Amniotic epithelial cell (primary cell): ENCODE measurements around the gene GNB1.
"Not testable (repeated sequence)": the region's sequence is repeated elsewhere in the genome, so short reads cannot be mapped to it uniquely, and the experiment has no call there.

ENCODE experiments used
- DNase-seq: peaks from one replicate; pipeline ENCODE4 v3.0.0-alpha.2; 2010; ENCODE audit warnings: low read depth

GNB1 gene

GRCh38 chr1:1858382-1859086 lies 32.4 kb downstream of the GNB1 start:
- DNase-seq = peak; percentile 78

- DNase-seq = no peak
Measured at GRCh38 chr1:1857096-1857703, 33.7 kb downstream of the GNB1 start.

- not testable (repeated sequence) for DNase-seq
Measured at GRCh38 chr1:1856161-1856560, 34.7 kb downstream of the GNB1 start.

- DNase-seq = no peak
Measured at GRCh38 chr1:1853593-1854257, 37.2 kb downstream of the GNB1 start.

- DNase-seq = no peak
Measured at GRCh38 chr1:1852619-1853414, 38.1 kb downstream of the GNB1 start.

- DNase-seq = no peak
Measured at GRCh38 chr1:1847890-1848289, 43.0 kb downstream of the GNB1 start.

- DNase-seq = peak; percentile 58
Measured at GRCh38 chr1:1847061-1847850, 43.6 kb downstream of the GNB1 start.

GRCh38 chr1:1846386-1846918 lies 44.4 kb downstream of the GNB1 start:
- DNase-seq = no peak

GRCh38 chr1:1842360-1843146 lies 48.3 kb downstream of the GNB1 start:
- DNase-seq = no peak

GRCh38 chr1:1841575-1841995 lies 49.3 kb downstream of the GNB1 start:
- DNase-seq = no peak

- DNase-seq = no peak
Measured at GRCh38 chr1:1839311-1839965, 51.4 kb downstream of the GNB1 start.

GRCh38 chr1:1836119-1836518 lies 54.8 kb downstream of the GNB1 start:
- no peak for DNase-seq

- no peak for DNase-seq
Measured at GRCh38 chr1:1835546-1835945, 55.3 kb downstream of the GNB1 start.

GRCh38 chr1:1833916-1834325 lies 57.0 kb downstream of the GNB1 start:
- DNase-seq = no peak

- DNase-seq = no peak
Measured at GRCh38 chr1:1833456-1833855, 57.4 kb downstream of the GNB1 start.

- peak; percentile 70 for DNase-seq
Measured at GRCh38 chr1:1832820-1833219, 58.1 kb downstream of the GNB1 start.

- peak; percentile 36 for DNase-seq
Measured at GRCh38 chr1:1832166-1832565, 58.7 kb downstream of the GNB1 start.

GRCh38 chr1:1827089-1827848 lies 63.6 kb downstream of the GNB1 start:
- DNase-seq = no peak

GRCh38 chr1:1826356-1827088 lies 64.4 kb downstream of the GNB1 start:
- DNase-seq = no peak
